Neural cell (in vitro differentiated cells): ENCODE results near the gene PROK2. TPM values are rescaled to one million over a fixed set of nuclear protein-coding genes. Genes with fewer than 3 reads are reported as not detected.

Source experiments
- H2AFZ ChIP-seq: fragments of 200-600, 300-800 bp; sonication (generic), shearing (Covaris generic); 2 replicates; pipeline ENCODE4 v1.6.0; 2014; ENCODE audit warnings: low read depth, mild to moderate bottlenecking, antibody characterized with exemption, low read length, moderate library complexity
- H3F3A ChIP-seq: fragments of 200-600 bp; shearing (Covaris generic); 2 replicates; pipeline ENCODE4 v1.6.1; 2016; ENCODE audit warnings: mild to moderate bottlenecking, moderate library complexity, mixed read lengths, antibody characterized with exemption, low read length; ENCODE audit not compliant: insufficient read depth, poor library complexity, severe bottlenecking
- H3K27ac ChIP-seq: fragments of 200-600, 300-800 bp; sonication (generic), shearing (Covaris generic); 2 replicates; pipeline ENCODE4 v1.5.1; 2014; ENCODE audit warnings: mild to moderate bottlenecking, low read length, moderate library complexity
- H3K27me3 ChIP-seq: fragments of 300-800, 200-600 bp; sonication (generic), shearing (Covaris generic); 2 replicates; pipeline ENCODE4 v1.6.0; 2014; ENCODE audit warnings: mild to moderate bottlenecking, low read depth, low read length, moderate library complexity; ENCODE audit not compliant: insufficient read depth
- H3K36me3 ChIP-seq: fragments of 300-800, 200-600 bp; sonication (generic), shearing (Covaris generic); 2 replicates; pipeline ENCODE4 v1.5.1; 2014; ENCODE audit warnings: mild to moderate bottlenecking, antibody characterized with exemption, low read length, moderate library complexity; ENCODE audit not compliant: insufficient read depth
- H3K4me2 ChIP-seq: fragments of 300-800, 200-600 bp; sonication (generic), shearing (Covaris generic); 2 replicates; pipeline ENCODE4 v1.6.0; 2014; ENCODE audit warnings: mild to moderate bottlenecking, low read length
- H3K4me3 ChIP-seq: fragments of 300-800, 200-600 bp; sonication (generic), shearing (Covaris generic); 2 replicates; pipeline ENCODE4 v1.5.1; 2014; ENCODE audit warnings: mild to moderate bottlenecking, low read length, moderate library complexity
- H3K79me2 ChIP-seq: fragments of 200-600 bp; shearing (Covaris generic); replicated peaks from 2 replicates; pipeline ENCODE4 v1.6.0; 2014; ENCODE audit warnings: mild to moderate bottlenecking, low read length, moderate library complexity; ENCODE audit not compliant: insufficient read depth
- H3K9ac ChIP-seq: fragments of 300-800, 200-600 bp; sonication (generic), shearing (Covaris generic); 2 replicates; pipeline ENCODE4 v1.6.1; 2016; ENCODE audit warnings: mild to moderate bottlenecking, low read length, mixed read lengths
- H3K9me2 ChIP-seq: fragments of 200-600 bp; shearing (Covaris generic); 2 replicates; pipeline ENCODE4 v1.6.1; 2016; ENCODE audit warnings: mild to moderate bottlenecking, low read length, mixed read lengths; ENCODE audit not compliant: insufficient read depth
- H3K9me3 ChIP-seq: fragments of 200-600, 300-800 bp; sonication (generic), shearing (Covaris generic); 2 replicates; pipeline ENCODE4 v1.6.1; 2016; ENCODE audit warnings: mild to moderate bottlenecking, mixed run types, low read length, moderate library complexity, mixed read lengths
- H4K20me1 ChIP-seq: fragments of 200-600 bp; shearing (Covaris generic); 2 replicates; pipeline ENCODE4 v1.6.1; 2016; ENCODE audit warnings: mild to moderate bottlenecking, mixed run types; ENCODE audit not compliant: insufficient read depth
- EP300 ChIP-seq: fragments of 450-650 bp; conservative IDR thresholded peaks from 2 replicates; pipeline ENCODE4 v1.6.1; 2014; ENCODE audit warnings: antibody characterized with exemption, mild to moderate bottlenecking, moderate library complexity; ENCODE audit not compliant: poor library complexity, severe bottlenecking
- EZH2 ChIP-seq: fragments of 200-600, 300-800 bp; shearing (Covaris generic), sonication (generic); IDR thresholded peaks from 2 replicates; pipeline ENCODE4 v1.6.1; 2014; ENCODE audit warnings: antibody characterized with exemption, low read length, borderline replicate concordance, mild to moderate bottlenecking; ENCODE audit not compliant: insufficient read depth, poor library complexity, severe bottlenecking
- MXI1 ChIP-seq: fragments of 450-650 bp; conservative IDR thresholded peaks from 2 replicates; pipeline ENCODE4 v1.6.1; 2014; ENCODE audit warnings: antibody characterized with exemption, mild to moderate bottlenecking; ENCODE audit not compliant: poor library complexity, severe bottlenecking
- POLR2AphosphoS5 ChIP-seq: IDR thresholded peaks from 2 replicates; pipeline ENCODE4 v1.6.1; 2012
- RAD21 ChIP-seq: fragments of 450-650 bp; conservative IDR thresholded peaks from 2 replicates; pipeline ENCODE4 v1.6.1; 2014; ENCODE audit warnings: antibody characterized with exemption, mild to moderate bottlenecking, moderate library complexity
- REST ChIP-seq: IDR thresholded peaks from 2 replicates; pipeline ENCODE4 v1.6.1; 2012; ENCODE audit warnings: borderline replicate concordance
- SMC3 ChIP-seq: fragments of 450-650 bp; conservative IDR thresholded peaks from 2 replicates; pipeline ENCODE4 v1.6.1; 2014; ENCODE audit warnings: antibody characterized with exemption, mild to moderate bottlenecking, moderate library complexity; ENCODE audit not compliant: poor library complexity
- TAF1 ChIP-seq: IDR thresholded peaks from 2 replicates; pipeline ENCODE4 v1.6.1; 2012; ENCODE audit warnings: low read depth
- polyA plus RNA-seq: library from polyadenylated mRNA; depleted of rRNA; stranded (reverse); fragments of >200 nt; gene quantifications from 2 replicates; pipeline ENCODE4 v1.2.3, GENCODE V29; 2014
- TF ChIP-seq, protein P1 (sequence below): fragments of 450-650 bp; IDR thresholded peaks from 2 replicates; pipeline ENCODE4 v1.5.1; 2014; ENCODE audit warnings: antibody characterized with exemption, mild to moderate bottlenecking, moderate library complexity; ENCODE audit not compliant: poor library complexity, severe bottlenecking

The PROK2 gene
- polyA plus RNA-seq, 1 donor from 2014 or later = 0.30 TPM

- H3K4me2 ChIP-seq = no peak overlapping the region
- H3K9me3 ChIP-seq = no peaks in the 10 kb centered on the region
- no peaks in the 10 kb centered on the region for H3K9me2 ChIP-seq
- H2AFZ ChIP-seq = no peak overlapping the region
- H3K36me3 ChIP-seq = no peaks in the 10 kb centered on the region
- no peaks in the 10 kb centered on the region for H4K20me1 ChIP-seq
- H3K27ac ChIP-seq = no peak overlapping the region
- H3K79me2 ChIP-seq = no peaks in the 10 kb centered on the region
- no peak overlapping the region for H3K4me3 ChIP-seq
- no peaks in the 10 kb centered on the region for H3F3A ChIP-seq
- TF ChIP-seq SMC3 (no peak), MXI1 (no peak), EZH2 (no peak), RAD21 (no peak), TAF1 (no peak)
- TF ChIP-seq, protein P1, sequence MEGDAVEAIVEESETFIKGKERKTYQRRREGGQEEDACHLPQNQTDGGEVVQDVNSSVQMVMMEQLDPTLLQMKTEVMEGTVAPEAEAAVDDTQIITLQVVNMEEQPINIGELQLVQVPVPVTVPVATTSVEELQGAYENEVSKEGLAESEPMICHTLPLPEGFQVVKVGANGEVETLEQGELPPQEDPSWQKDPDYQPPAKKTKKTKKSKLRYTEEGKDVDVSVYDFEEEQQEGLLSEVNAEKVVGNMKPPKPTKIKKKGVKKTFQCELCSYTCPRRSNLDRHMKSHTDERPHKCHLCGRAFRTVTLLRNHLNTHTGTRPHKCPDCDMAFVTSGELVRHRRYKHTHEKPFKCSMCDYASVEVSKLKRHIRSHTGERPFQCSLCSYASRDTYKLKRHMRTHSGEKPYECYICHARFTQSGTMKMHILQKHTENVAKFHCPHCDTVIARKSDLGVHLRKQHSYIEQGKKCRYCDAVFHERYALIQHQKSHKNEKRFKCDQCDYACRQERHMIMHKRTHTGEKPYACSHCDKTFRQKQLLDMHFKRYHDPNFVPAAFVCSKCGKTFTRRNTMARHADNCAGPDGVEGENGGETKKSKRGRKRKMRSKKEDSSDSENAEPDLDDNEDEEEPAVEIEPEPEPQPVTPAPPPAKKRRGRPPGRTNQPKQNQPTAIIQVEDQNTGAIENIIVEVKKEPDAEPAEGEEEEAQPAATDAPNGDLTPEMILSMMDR = no peak
- no peaks in the 10 kb centered on the region for H3K27me3 ChIP-seq
- H3K9ac ChIP-seq = no peak overlapping the region
These were observed 40.8 kb upstream of the PROK2 start for GRCh38 chr3:71825551-71826283.

GRCh38 chr3:71821116-71821515 is 36.2 kb upstream of the PROK2 start:
- H3K27ac ChIP-seq = no peak overlapping the region
- H4K20me1 ChIP-seq = no peaks in the 10 kb centered on the region
- no peaks in the 10 kb centered on the region for H3K27me3 ChIP-seq
- no peak overlapping the region for H3K4me3 ChIP-seq
- H3K79me2 ChIP-seq = no peaks in the 10 kb centered on the region
- H3K4me2 ChIP-seq = no peak overlapping the region
- H2AFZ ChIP-seq = no peak overlapping the region
- H3K36me3 ChIP-seq = no peaks in the 10 kb centered on the region
- H3K9me2 ChIP-seq = no peaks in the 10 kb centered on the region
- H3K9me3 ChIP-seq = no peaks in the 10 kb centered on the region
- H3K9ac ChIP-seq = no peak overlapping the region
- TF ChIP-seq MXI1 (no peak), RAD21 (no peak), POLR2AphosphoS5 (no peak), SMC3 (no peak), EP300 (no peak), REST (no peak), TAF1 (no peak), EZH2 (no peak)
- TF ChIP-seq, protein P1 = no peak
- no peaks in the 10 kb centered on the region for H3F3A ChIP-seq
